Adipocyte (in vitro differentiated cells): ENCODE data around the gene OR7C1.
"Not testable (repeated sequence)": the region's sequence is repeated elsewhere in the genome, so short reads cannot be mapped to it uniquely, and the experiment has no call there.

ENCODE experiments used
- DNase-seq: peaks from one replicate; pipeline ENCODE4 v3.0.0-alpha.2; 2015; ENCODE audit warnings: low read depth
- H3K27me3 ChIP-seq: replicated peaks from 2 replicates; pipeline ENCODE4 v1.7.0; 2013; ENCODE audit warnings: mild to moderate bottlenecking, low read length, moderate library complexity; ENCODE audit not compliant: control insufficient read depth, insufficient read depth
- H3K36me3 ChIP-seq: 2 replicates; pipeline ENCODE4 v1.7.0; 2013; ENCODE audit warnings: low read length, mild to moderate bottlenecking, moderate library complexity; ENCODE audit not compliant: control insufficient read depth, insufficient read depth, severe bottlenecking
- H3K4me1 ChIP-seq: 2 replicates; pipeline ENCODE4 v1.7.0; 2013; ENCODE audit warnings: mild to moderate bottlenecking, low read length, moderate library complexity; ENCODE audit not compliant: control insufficient read depth, insufficient read depth
- H3K4me3 ChIP-seq: 2 replicates; pipeline ENCODE4 v1.7.0; 2013; ENCODE audit warnings: mild to moderate bottlenecking, low read length, moderate library complexity
- H3K9ac ChIP-seq: 2 replicates; pipeline ENCODE4 v1.7.0; 2013; ENCODE audit warnings: mild to moderate bottlenecking, low read length, moderate library complexity
- H3K9me3 ChIP-seq: 2 replicates; pipeline ENCODE4 v1.7.0; 2013; ENCODE audit warnings: mild to moderate bottlenecking, low read length, moderate library complexity; ENCODE audit not compliant: control insufficient read depth

OR7C1 gene

DNA sequence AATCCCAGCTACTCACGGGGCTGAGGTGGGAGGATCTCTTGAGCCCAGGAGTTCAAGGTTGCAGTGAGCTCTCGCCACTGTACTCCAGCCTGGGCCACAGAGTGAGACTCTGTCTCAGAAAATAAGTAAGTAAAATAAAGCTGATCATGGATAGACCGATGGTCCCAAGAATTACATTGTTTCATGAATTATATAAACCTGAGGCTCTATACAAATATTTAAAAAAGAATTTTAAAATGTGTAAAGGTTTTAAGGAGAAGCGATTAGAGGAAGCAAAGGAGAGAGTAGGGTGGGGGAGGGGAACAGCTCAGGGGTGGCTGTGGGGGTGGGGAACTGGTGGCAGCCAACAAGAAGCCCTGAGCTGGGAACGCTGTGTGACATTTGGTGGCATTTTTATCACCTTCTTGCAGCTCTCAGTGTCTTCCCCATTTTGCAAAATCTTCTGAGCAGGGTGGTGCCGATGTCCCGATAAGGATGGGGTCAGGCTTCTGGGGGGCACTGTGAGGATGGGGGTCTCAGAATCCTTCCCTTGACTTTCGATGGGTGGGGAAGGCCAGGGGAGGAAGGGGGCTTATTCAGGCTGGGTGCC lies 51.5 kb downstream of the OR7C1 start:
- not testable (repeated sequence) for H3K9ac ChIP-seq, DNase-seq, H3K36me3 ChIP-seq, H3K9me3 ChIP-seq, H3K4me1 ChIP-seq, H3K4me3 ChIP-seq, H3K27me3 ChIP-seq

DNA sequence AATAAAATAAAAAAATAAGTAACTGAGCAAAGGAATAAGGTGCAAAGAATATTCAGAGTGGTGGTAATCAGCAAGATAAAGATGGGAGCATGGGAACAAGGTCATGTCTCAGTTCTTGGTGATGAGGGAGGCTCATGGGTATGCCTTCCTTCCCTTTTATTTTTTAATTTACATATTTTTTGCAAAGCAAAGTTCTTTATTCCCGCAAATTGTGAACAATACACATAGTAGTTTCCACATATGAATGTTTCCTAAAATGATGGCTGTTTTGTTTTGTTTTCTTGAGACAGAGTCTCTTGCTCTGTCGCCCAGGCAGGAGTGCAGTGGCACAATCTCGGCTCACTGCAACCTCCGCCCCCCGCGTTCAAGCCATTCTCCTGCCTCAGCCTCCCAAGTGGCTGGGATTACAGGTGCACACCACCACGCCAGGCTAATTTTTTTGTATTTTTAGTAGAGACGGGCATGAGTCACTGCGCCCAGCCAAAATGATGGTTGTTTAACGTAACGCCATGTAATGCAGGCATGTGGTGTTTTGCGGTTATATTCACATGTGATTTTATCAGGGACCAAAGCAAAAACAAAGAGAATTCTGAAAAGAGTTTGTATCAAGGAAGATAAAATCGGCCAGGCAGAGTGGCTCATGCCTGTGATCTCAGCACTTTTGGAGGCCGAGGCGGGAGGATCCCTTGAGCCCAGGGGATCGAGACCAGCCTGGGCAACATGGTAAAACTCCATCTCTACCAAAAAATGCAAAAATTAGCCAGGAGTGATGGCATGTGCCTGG lies 52.2 kb downstream of the OR7C1 start:
- Histone ChIP-seq H3K4me3 (no peak overlapping the region), H3K9ac (no peak overlapping the region), H3K27me3 (no peaks in the 10 kb centered on the region), H3K36me3 (no peaks in the 10 kb centered on the region), H3K4me1 (no peaks in the 10 kb centered on the region), H3K9me3 (no peaks in the 10 kb centered on the region)
- DNase-seq: no peak

DNA sequence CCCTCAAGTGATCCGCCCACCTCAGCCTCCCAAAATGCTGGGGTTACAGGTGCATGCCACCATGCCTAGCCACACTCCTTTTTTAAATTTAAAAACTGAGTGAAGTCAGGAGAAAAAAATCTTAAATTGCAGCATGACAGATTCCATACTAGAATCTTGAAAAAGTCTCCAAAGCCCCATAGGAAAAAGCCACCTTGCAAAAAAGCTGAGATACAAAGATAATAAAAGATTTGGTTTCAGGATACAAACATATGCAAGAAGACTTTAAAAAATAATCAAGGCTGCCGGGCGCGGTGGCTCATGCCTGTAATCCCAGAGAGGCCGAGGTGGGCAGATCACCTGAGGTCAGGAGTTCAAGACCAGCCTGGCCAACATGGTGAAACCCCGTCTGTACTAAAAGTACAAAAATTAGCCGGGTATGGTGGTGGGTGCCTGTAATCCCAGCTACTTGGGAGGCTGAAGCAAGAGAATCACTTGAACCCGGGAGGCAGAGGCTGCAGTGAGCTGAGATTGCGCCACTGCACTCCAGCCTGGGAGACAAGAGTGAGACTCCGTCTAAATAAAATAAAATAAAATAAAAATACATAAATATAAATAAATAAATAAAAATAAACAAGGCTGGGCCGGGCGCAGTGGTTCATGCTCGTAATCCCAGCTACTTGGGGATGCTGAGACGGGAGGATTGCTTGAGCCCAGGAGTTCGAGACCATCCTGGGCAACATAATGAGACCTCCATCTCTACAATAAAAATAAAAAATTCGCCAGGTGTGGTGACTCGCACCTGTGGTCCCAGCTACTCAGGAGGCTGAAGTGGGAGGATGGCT lies 53.1 kb downstream of the OR7C1 start:
- H3K9ac ChIP-seq, H3K36me3 ChIP-seq, H3K4me3 ChIP-seq, DNase-seq, H3K9me3 ChIP-seq, H3K27me3 ChIP-seq, H3K4me1 ChIP-seq: not testable (repeated sequence)

DNA sequence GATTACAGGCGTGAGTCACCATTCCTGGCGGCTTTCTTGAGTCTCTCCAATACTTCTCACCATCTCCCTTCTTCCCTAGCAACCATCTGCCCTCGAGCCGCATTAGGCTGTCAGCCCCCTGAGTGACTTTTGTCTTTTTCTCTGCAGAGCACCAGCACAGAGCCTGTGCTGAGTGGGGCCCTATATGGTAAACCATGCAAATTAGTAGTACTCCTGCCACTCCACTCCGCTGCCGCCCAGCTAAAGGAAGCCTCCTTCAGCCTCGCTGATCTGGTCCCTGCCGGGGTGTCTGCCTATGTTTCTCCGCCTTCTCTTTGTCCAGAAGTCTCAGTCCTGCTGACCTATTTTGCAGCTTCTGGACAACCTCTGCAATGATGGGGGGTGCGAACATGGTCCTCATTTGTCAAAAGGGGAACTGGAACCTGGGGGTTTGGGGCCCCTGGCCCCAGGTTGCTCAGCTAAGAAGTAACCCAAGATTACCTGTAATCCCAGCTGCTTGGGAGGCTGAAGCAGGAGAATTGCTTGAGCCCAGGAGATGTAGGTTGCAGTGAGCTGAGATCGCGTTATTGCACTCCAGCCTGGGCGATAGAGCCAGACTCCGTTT lies 54.3 kb downstream of the OR7C1 start:
- not testable (repeated sequence) for H3K27me3 ChIP-seq, H3K9me3 ChIP-seq, H3K4me3 ChIP-seq, DNase-seq, H3K9ac ChIP-seq, H3K4me1 ChIP-seq, H3K36me3 ChIP-seq

DNA sequence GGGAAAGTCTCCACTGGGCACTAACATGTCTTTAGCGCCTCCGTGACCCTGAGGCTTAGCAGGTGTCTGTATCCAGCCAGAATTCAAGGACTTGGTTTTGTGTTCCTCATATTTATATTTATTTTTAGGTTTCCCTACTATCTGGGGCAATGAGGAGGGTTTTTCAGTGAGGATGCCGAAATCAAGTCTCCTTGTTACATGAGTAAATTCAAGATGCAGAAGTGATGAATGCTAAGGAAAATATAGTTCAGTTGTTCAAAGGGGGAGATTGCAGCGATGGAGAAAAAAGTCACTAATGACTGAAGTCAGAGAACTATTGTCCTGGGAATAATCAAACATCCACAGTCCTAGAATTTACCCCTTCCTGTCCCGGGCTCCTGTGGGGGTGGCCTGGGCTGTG lies 55.8 kb downstream of the OR7C1 start:
- H3K36me3 ChIP-seq: no peaks in the 10 kb centered on the region
- H3K27me3 ChIP-seq: peaks cover 4% of the 10 kb centered on the region
- H3K9ac ChIP-seq: no peak overlapping the region
- no peak for DNase-seq
- no peaks in the 10 kb centered on the region for H3K9me3 ChIP-seq
- H3K4me1 ChIP-seq: no peaks in the 10 kb centered on the region
- no peak overlapping the region for H3K4me3 ChIP-seq

DNA sequence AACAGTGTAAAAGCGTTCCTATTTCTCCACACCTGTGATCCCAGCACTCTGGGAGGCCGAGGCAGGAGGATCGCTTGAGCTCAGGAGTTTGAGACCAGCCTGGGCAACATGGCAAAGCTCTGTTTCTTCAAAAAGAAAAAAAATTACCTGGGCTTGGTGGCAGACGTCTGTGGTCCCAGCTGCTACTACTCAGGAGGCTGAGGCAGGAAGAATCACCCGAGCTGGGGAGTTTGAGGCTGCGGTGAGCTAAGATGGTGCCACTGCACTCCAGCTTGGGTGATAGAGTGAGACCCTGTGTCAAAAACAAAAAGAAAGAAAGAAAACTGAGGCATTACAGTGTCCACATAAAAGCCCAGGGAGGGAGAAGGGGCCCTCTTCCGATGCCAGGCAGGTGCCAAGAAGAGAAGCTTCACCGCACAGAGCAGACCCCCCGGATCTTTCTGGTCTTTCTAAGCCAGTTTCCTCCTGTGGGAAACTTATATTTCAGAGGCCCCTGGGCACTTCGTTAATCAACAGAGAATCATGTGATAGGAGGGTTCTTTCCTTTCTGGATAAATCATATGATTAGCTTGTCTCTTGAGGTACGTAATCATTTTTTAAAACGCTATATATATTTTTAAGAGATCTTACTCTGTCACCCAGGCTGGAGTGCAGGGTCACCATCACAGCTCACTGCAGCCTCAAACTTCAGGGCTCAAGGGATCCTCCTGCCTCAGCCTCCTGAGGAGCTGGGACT lies 56.7 kb downstream of the OR7C1 start, which contains the start of gene ADGRE2:
Gene ADGRE2 (minus strand): TSS at position 451 of the 736 bp plus-strand sequence. CDS start 1,804 bp downstream, outside the sequence.
- not testable (repeated sequence) for H3K27me3 ChIP-seq, H3K9ac ChIP-seq, H3K4me1 ChIP-seq, DNase-seq, H3K9me3 ChIP-seq, H3K36me3 ChIP-seq, H3K4me3 ChIP-seq

DNA sequence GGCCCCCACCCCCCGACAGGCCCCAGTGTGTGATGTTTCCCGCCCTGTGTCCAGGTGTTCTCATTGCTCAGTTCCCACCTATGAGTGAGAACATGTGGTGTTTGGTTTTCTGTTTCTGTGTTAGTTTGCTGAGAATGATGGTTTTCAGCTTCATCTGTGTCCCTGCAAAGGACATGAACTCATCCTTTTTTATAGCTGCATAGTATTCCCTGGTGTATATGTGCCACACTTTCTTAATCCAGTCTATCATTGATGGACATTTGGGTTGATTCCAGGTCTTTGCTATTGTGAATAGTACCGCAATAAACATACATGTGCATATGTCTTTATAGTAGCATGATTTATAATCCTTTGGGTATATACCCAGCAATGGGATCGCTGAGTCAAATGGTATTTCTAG lies 57.3 kb downstream of the OR7C1 start:
- not testable (repeated sequence) for H3K9me3 ChIP-seq, H3K36me3 ChIP-seq, H3K27me3 ChIP-seq, DNase-seq, H3K4me1 ChIP-seq, H3K4me3 ChIP-seq, H3K9ac ChIP-seq

DNA sequence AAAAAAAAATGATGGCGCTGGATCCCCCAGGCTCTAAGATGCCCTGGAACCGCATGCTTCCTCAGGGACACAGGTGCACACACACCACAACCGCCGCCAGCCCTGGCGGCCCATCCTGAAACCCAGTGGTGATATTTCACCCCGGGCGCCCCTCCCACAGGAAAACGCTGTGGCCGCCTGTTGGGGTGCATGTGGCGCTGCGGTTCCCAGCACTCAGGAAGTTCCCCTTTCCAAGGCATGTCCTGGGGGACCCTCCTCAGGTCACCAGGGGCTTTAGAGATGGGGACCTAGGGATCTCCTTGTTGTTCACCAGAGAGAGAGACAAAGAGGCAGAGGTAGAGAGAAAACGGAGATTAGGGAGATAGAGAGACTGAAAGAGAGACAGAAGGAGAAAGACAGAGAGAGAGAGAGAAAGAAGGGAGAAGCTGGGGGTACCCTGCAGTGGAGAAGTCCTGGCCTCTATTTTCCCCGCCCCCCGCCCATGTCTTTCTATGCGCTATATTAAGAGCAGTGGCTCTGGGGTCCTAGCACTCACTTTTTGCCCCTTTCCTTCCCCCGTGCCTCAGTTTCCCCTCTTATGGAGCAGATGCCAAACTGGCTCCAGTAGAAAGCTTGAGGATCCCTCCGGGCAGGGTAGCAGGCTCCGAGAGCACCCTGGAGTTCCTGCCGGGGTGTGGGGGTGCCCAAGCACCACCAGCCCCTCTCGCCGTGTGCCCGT lies 59.0 kb downstream of the OR7C1 start:
- Histone ChIP-seq H3K9me3 (no peaks in the 10 kb centered on the region), H3K36me3 (no peaks in the 10 kb centered on the region), H3K4me3 (peak overlapping the region; percentile 56), H3K4me1 (no peaks in the 10 kb centered on the region), H3K9ac (no peak overlapping the region), H3K27me3 (peaks cover 4% of the 10 kb centered on the region)
- no peak for DNase-seq

DNA sequence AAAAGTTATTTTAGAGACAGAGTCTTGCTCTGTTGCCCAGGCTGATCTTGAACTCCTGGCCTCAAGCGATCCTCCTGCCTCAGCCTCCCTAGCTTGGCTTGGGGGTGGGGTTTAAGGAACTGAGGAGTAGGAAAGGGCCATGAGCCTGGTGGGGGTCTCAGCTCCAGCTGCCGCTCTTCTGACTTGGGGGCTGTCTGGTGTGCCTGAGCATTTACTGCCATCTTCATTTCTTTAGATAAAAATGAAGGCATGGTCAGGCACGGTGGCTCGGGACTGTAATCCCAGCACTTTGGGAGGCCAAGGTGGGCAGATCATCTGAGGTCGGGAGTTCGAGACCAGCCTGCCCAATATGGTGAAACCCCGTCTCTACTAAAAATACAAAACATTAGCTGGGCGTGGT lies 59.7 kb downstream of the OR7C1 start:
- H3K36me3 ChIP-seq, DNase-seq, H3K9me3 ChIP-seq, H3K27me3 ChIP-seq, H3K9ac ChIP-seq, H3K4me3 ChIP-seq, H3K4me1 ChIP-seq: not testable (repeated sequence)

DNA sequence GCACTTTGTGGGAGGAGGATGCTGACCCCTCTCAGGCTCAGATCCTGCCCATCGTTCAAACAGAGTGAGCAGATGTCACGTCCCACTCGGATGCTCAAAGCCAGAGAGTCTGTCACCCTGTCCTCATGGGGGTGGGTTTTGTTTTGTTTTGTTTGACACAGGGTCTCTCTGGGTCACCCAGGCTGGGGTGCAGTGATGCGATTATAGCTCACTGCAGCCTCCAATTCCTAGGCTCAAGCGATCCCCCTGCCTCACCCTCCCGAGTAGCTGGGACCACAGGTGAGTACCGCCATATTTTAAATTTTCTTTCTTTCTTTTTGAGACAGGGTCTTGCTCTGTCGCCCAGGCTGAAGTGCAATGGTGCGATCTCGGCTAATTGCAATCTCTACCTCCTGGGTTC lies 60.6 kb downstream of the OR7C1 start:
- DNase-seq: no peak
- no peak overlapping the region for H3K9ac ChIP-seq
- H3K27me3 ChIP-seq: peaks cover 4% of the 10 kb centered on the region
- no peak overlapping the region for H3K4me3 ChIP-seq
- no peaks in the 10 kb centered on the region for H3K9me3 ChIP-seq
- no peaks in the 10 kb centered on the region for H3K36me3 ChIP-seq
- H3K4me1 ChIP-seq: no peaks in the 10 kb centered on the region
